ENCODE measurements around the gene ARIH1.

GRCh38 chr15:72463702-72464101, 10.4 kb upstream of the ARIH1 start:
- TF ChIP-seq POLR2A (IDR thresholded peaks at IDR 0.05; ENCODE audit: low read depth, low read length): no peak
- TF ChIP-seq, protein P1, sequence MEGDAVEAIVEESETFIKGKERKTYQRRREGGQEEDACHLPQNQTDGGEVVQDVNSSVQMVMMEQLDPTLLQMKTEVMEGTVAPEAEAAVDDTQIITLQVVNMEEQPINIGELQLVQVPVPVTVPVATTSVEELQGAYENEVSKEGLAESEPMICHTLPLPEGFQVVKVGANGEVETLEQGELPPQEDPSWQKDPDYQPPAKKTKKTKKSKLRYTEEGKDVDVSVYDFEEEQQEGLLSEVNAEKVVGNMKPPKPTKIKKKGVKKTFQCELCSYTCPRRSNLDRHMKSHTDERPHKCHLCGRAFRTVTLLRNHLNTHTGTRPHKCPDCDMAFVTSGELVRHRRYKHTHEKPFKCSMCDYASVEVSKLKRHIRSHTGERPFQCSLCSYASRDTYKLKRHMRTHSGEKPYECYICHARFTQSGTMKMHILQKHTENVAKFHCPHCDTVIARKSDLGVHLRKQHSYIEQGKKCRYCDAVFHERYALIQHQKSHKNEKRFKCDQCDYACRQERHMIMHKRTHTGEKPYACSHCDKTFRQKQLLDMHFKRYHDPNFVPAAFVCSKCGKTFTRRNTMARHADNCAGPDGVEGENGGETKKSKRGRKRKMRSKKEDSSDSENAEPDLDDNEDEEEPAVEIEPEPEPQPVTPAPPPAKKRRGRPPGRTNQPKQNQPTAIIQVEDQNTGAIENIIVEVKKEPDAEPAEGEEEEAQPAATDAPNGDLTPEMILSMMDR (conservative IDR thresholded peaks at IDR 0.05; ENCODE audit: low read depth, low read length): no peak
- TF ChIP-seq BHLHE40 (IDR thresholded peaks at IDR 0.05; ENCODE audit: low read depth, low read length): no peak
- TF ChIP-seq RAD21 (IDR thresholded peaks at IDR 0.05; ENCODE audit: low read length): no peak
- TF ChIP-seq ELK1 (IDR thresholded peaks at IDR 0.05; ENCODE audit: borderline replicate concordance, low read depth, low read length): no peak
- TF ChIP-seq RCOR1 (IDR thresholded peaks at IDR 0.05; ENCODE audit: insufficient replicate concordance, low read length): no peak
- TF ChIP-seq MAZ (IDR thresholded peaks at IDR 0.05; ENCODE audit: borderline replicate concordance, low read depth, low read length): no peak
- TF ChIP-seq FOS (IDR thresholded peaks at IDR 0.05; ENCODE audit: low read depth, low read length): no peak
- TF ChIP-seq CEBPB (IDR thresholded peaks at IDR 0.05; ENCODE audit: low read depth, low read length): peak; percentile 83
- no peak for TF ChIP-seq CHD1 (IDR thresholded peaks at IDR 0.05; ENCODE audit: low read depth, low read length)
- TF ChIP-seq MAFK (IDR thresholded peaks at IDR 0.05; ENCODE audit: low read depth, low read length): no peak
- no peak for TF ChIP-seq MXI1 (IDR thresholded peaks at IDR 0.05; ENCODE audit: borderline replicate concordance, low read depth, low read length)
- no peak for TF ChIP-seq USF2 (IDR thresholded peaks at IDR 0.05; ENCODE audit: low read depth, low read length)
- no peak for TF ChIP-seq RFX5 (IDR thresholded peaks at IDR 0.05; ENCODE audit: low read depth, low read length)

Measured in IMR-90 (cell line).